ENCODE measurements around the gene CELA1.

The CELA1 gene

GRCh38 chr12:51346581-51346980 lies at the start of gene CELA1:
Gene CELA1, minus strand, starts transcription at chr12:51346679. Its CDS starts 41 bp downstream, at chr12:51346638.
- no peak for DNase-seq

- no peak for DNase-seq
These were observed 49.1 kb upstream of the CELA1 start for GRCh38 chr12:51395283-51396230.

GRCh38 chr12:51393676-51394545 lies 47.4 kb upstream of the CELA1 start:
- peak; percentile 69 for DNase-seq

GRCh38 chr12:51392556-51393237 lies 46.2 kb upstream of the CELA1 start:
- peak; percentile 49 for DNase-seq

GRCh38 chr12:51391283-51392123 lies 45.0 kb upstream of the CELA1 start, which contains the start of gene GALNT6:
Gene GALNT6, minus strand, starts transcription at chr12:51391406. Its CDS starts 11,625 bp downstream, at chr12:51379781.
- peak; percentile 78 for DNase-seq

- DNase-seq = peak; percentile 27
These were observed 44.4 kb upstream of the CELA1 start for GRCh38 chr12:51390891-51391282.

GRCh38 chr12:51390457-51390856 lies 44.0 kb upstream of the CELA1 start:
- DNase-seq = no peak

GRCh38 chr12:51389302-51389999 lies 43.0 kb upstream of the CELA1 start:
- DNase-seq = no peak

GRCh38 chr12:51388846-51389245 lies 42.4 kb upstream of the CELA1 start:
- DNase-seq = no peak

- DNase-seq = no peak
These were observed 41.8 kb upstream of the CELA1 start for GRCh38 chr12:51388069-51388799.

GRCh38 chr12:51386351-51386750 lies 39.9 kb upstream of the CELA1 start:
- DNase-seq = no peak

- DNase-seq = no peak
These were observed 36.9 kb upstream of the CELA1 start for GRCh38 chr12:51383269-51383905.

- no peak for DNase-seq
These were observed 35.7 kb upstream of the CELA1 start for GRCh38 chr12:51382173-51382572.

- DNase-seq = no peak
These were observed 35.0 kb upstream of the CELA1 start for GRCh38 chr12:51381226-51382079.

GRCh38 chr12:51379571-51379970 lies 33.1 kb upstream of the CELA1 start:
- DNase-seq = no peak

- no peak for DNase-seq
These were observed 32.3 kb upstream of the CELA1 start for GRCh38 chr12:51378749-51379148.

- DNase-seq = no peak
These were observed 30.9 kb upstream of the CELA1 start for GRCh38 chr12:51377099-51377984.

GRCh38 chr12:51374856-51375255 lies 28.4 kb upstream of the CELA1 start:
- DNase-seq = no peak
